ENCODE results near the gene LRRC32.

The LRRC32 gene

DNA sequence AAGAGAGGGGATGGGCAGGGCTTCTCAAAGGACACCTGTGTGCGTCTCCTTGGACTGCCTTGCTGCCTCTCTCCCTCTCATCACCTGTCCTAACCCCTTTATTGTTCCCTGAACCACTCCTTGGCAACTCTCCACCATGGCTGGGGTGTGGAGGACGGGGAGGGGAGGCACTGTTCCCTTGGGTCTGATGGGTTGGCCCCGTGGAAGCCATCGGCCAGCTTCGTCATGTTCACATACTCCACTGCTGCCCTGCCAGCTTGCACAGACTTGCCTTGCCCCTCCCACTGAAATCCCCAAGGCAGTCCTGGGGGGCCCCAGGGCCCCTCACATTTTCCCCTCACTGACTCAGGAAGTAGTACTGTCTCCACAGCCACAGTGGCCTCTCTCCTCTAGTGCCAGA is 36.1 kb upstream of the LRRC32 start:
- DNase-seq = no peak
- no peak overlapping the region for H3K4me3 ChIP-seq (ENCODE audit: low read depth, low read length)
- H3K9me3 ChIP-seq (ENCODE audit: severe bottlenecking) = peaks cover 3% of the 10 kb centered on the region
- no peaks in the 10 kb centered on the region for H3K36me3 ChIP-seq
- no peak overlapping the region for H3K27ac ChIP-seq
- TF ChIP-seq CTCF (IDR thresholded peaks at IDR 0.05; ENCODE audit: low read depth, low read length) = no peak
- H3K27me3 ChIP-seq (ENCODE audit: insufficient read depth, low read depth, severe bottlenecking) = no peaks in the 10 kb centered on the region

GRCh38 chr11:76705826-76706225 is 35.3 kb upstream of the LRRC32 start:
- TF ChIP-seq CTCF (IDR thresholded peaks at IDR 0.05; ENCODE audit: low read depth, low read length) = no peak
- H3K4me3 ChIP-seq (ENCODE audit: low read depth, low read length) = no peak overlapping the region
- H3K27me3 ChIP-seq (ENCODE audit: insufficient read depth, low read depth, severe bottlenecking) = no peaks in the 10 kb centered on the region
- H3K27ac ChIP-seq = no peak overlapping the region
- no peak for DNase-seq
- H3K9me3 ChIP-seq (ENCODE audit: severe bottlenecking) = peaks cover 3% of the 10 kb centered on the region
- H3K36me3 ChIP-seq = no peaks in the 10 kb centered on the region

GRCh38 chr11:76704171-76704948 is 33.8 kb upstream of the LRRC32 start:
- H3K9me3 ChIP-seq (ENCODE audit: severe bottlenecking) = peaks cover 3% of the 10 kb centered on the region
- no peaks in the 10 kb centered on the region for H3K27me3 ChIP-seq (ENCODE audit: insufficient read depth, low read depth, severe bottlenecking)
- no peak overlapping the region for H3K4me3 ChIP-seq (ENCODE audit: low read depth, low read length)
- no peak for TF ChIP-seq CTCF (IDR thresholded peaks at IDR 0.05; ENCODE audit: low read depth, low read length)
- no peaks in the 10 kb centered on the region for H3K36me3 ChIP-seq
- DNase-seq = peak; percentile 57
- peak overlapping the region; percentile 57 for H3K27ac ChIP-seq

DNA sequence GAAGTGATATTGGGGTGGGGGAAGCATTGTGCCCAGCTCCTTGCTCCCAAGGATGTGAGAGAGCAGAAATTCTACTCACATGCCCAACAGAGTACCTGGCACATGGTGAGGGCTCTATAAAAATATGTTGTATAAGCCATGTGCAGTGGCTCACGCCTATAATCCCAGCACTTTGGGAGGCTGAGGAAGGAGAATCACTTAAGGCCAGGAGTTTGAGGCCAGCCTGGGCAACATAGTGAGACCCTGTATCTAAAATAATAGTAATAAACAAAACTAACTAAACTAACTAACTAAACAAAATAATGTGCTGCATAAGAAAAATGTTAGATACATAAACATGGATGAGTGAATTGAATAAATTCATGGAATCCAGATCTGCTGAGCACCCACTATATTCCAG is 33.2 kb upstream of the LRRC32 start:
- H3K4me3 ChIP-seq (ENCODE audit: low read depth, low read length) = no peak overlapping the region
- H3K27me3 ChIP-seq (ENCODE audit: insufficient read depth, low read depth, severe bottlenecking) = no peaks in the 10 kb centered on the region
- H3K9me3 ChIP-seq (ENCODE audit: severe bottlenecking) = peaks cover 3% of the 10 kb centered on the region
- peak overlapping the region; percentile 57 for H3K27ac ChIP-seq
- TF ChIP-seq CTCF (IDR thresholded peaks at IDR 0.05; ENCODE audit: low read depth, low read length) = no peak
- DNase-seq = no peak
- H3K36me3 ChIP-seq = no peaks in the 10 kb centered on the region

DNA sequence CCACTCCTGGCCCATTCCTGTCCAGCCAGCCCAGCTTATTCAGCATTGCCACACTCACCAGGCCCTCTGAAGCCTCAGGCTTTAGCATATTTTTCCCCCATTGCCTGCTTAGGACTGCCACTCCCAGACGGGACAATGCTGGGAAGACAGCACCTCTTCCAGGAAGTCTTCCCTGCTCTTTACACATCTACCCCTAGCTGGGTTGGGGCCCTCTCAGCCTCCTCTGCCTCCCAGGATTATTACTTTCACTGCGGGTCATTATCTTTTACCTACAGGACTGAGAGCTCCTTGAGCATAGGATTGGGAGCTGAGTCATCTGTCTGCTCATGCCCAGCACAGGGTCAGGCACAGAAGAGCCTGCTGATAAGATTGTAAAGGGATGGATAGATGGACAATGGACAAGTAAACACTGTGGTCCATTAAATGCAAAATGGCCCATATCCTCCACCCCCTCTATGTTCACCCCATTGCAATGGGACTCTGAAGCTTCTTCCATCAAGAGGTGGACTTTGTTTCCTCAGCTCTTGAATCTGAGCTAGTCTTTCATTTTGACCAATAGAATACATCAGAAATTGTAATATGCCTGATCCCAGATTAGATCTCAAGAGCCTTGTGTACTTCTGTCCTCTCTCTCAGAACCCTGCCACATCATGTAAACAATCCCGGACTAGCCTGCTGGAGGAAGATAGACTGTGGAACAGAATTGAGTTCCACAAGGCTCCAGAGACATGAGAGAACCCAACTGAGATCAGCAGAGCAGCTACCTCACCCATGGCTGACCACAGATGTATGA is 32.0 kb upstream of the LRRC32 start:
- no peak overlapping the region for H3K4me3 ChIP-seq (ENCODE audit: low read depth, low read length)
- H3K36me3 ChIP-seq = no peaks in the 10 kb centered on the region
- peaks cover 3% of the 10 kb centered on the region for H3K9me3 ChIP-seq (ENCODE audit: severe bottlenecking)
- no peaks in the 10 kb centered on the region for H3K27me3 ChIP-seq (ENCODE audit: insufficient read depth, low read depth, severe bottlenecking)
- no peak for DNase-seq
- no peak for TF ChIP-seq CTCF (IDR thresholded peaks at IDR 0.05; ENCODE audit: low read depth, low read length)
- no peak overlapping the region for H3K27ac ChIP-seq
